Uterus (tissue), 4 donors: ENCODE data around the gene PRKCE. TPM values are rescaled to one million over a fixed set of nuclear protein-coding genes. Genes with fewer than 3 reads are reported as not detected.

Experiments
- DNase-seq, 2 donors: peaks; one replicate each; pipeline ENCODE4 v3.0.0-alpha.2; 2019 to 2020
- H3K27ac ChIP-seq, 2 donors: fragments of 200-600 bp; sonication (generic); 1 replicate in 1 of 2; 2 replicates in 1 of 2; pipeline ENCODE4 v1.5.1; 2016 to 2018
- H3K27me3 ChIP-seq, 2 donors: fragments of 200-600 bp; sonication (generic); one replicate each; pipeline ENCODE4 v1.5.1; 2018 to 2019; ENCODE audit warnings: control low read depth in 1 of 2
- H3K36me3 ChIP-seq, 2 donors: fragments of 200-600 bp; sonication (generic); one replicate each; pipeline ENCODE4 v1.5.1; 2019; ENCODE audit warnings: control low read depth in 1 of 2
- H3K4me1 ChIP-seq, 2 donors: fragments of 200-600 bp; sonication (generic); one replicate each; pipeline ENCODE4 v1.5.1; 2018 to 2019; ENCODE audit warnings: control low read depth in 1 of 2
- H3K4me3 ChIP-seq, 2 donors: fragments of 200-600 bp; sonication (generic); 1 replicate in 1 of 2; 2 replicates in 1 of 2; pipeline ENCODE4 v1.5.1; 2018 to 2019; ENCODE audit warnings: mild to moderate bottlenecking in 1 of 2
- H3K9me3 ChIP-seq, 2 donors: fragments of 200-600 bp; sonication (generic); one replicate each; pipeline ENCODE4 v1.5.1; 2019; ENCODE audit warnings: control low read depth in 1 of 2
- POLR2A ChIP-seq, 2 donors: fragments of 450-650 bp; IDR thresholded peaks; one replicate each; pipeline ENCODE4 v1.6.1; 2016; ENCODE audit warnings: antibody characterized with exemption in 2 of 2, mild to moderate bottlenecking in 1 of 2, moderate library complexity in 1 of 2
- intact Hi-C: fragments of 100-400 bp; cut with DNase I; formaldehyde crosslinking; loops from one replicate; pipeline ENCODE4 v1.15.1; 2023; ENCODE audit warnings: low total_unique reads
- total RNA-seq, 4 donors: library from RNA; depleted of rRNA in 3 of 4; stranded (reverse); fragments of >200 nt in 3 of 4; gene quantifications; one replicate each; pipeline versions ENCODE4 v1.1.0 to v1.2.4, GENCODE V29; 2014 to 2023
- TF ChIP-seq, protein P1 (sequence below), 4 experiments: fragments of 200-600 bp in 2 of 4; fragments of 450-650 bp in 2 of 4; sonication (generic) in 2 of 4; IDR thresholded peaks; one replicate each; pipeline ENCODE4 v1.5.1; 2016 to 2019; ENCODE audit warnings: antibody characterized with exemption in 4 of 4, mild to moderate bottlenecking in 2 of 4, moderate library complexity in 1 of 4
- donor health status: DM: yes; HTN: yes; CAD: no.

Gene PRKCE
- total RNA-seq, 4 donors from 2014 or later = 3.8 to 47.6 (median 14.2) TPM

DNA sequence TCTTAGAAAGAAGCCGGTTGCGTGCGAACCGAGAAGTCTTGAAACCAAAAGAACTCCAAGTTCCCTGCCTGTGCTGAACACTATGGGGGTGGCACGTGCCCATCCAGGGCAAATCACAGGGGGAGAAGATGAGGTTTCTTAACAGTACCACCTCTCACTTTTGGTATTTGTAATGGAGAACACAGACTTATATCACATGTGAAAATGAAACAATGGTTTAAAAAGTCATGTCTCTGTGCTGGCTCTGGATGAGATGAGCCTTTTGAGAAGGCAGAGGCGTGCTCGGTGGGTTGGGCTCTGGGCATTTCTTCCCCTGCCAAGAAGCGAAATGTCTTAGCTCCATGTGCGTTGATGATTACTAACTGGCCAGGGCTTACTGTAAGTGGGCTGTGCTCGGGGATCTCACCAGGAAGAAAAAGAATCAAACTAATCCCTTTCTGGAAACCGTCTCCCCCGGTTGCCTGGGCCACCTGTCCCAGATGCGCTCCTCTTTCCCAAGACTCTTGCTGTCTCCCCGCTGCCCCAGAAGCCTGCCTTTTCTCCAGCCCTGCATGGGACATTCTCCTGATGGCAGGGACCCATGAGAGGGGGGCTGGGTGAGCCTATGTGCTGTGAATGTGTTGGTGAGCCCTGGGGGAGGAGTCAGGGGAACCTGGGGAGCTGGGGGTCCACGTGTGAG is 252.9 kb downstream of the PRKCE start:
- Histone ChIP-seq H3K36me3 (no peaks in the 10 kb centered on the region), H3K27me3 (no peaks in the 10 kb centered on the region), H3K27ac (no peak overlapping the region), H3K4me1 (no peaks in the 10 kb centered on the region), H3K9me3 (no peaks in the 10 kb centered on the region), H3K4me3 (no peak overlapping the region)
- DNase-seq = no peak
- intact Hi-C loops = no loop called here
- TF ChIP-seq POLR2A (IDR thresholded peaks at IDR 0.05) = no peak
- TF ChIP-seq, protein P1, sequence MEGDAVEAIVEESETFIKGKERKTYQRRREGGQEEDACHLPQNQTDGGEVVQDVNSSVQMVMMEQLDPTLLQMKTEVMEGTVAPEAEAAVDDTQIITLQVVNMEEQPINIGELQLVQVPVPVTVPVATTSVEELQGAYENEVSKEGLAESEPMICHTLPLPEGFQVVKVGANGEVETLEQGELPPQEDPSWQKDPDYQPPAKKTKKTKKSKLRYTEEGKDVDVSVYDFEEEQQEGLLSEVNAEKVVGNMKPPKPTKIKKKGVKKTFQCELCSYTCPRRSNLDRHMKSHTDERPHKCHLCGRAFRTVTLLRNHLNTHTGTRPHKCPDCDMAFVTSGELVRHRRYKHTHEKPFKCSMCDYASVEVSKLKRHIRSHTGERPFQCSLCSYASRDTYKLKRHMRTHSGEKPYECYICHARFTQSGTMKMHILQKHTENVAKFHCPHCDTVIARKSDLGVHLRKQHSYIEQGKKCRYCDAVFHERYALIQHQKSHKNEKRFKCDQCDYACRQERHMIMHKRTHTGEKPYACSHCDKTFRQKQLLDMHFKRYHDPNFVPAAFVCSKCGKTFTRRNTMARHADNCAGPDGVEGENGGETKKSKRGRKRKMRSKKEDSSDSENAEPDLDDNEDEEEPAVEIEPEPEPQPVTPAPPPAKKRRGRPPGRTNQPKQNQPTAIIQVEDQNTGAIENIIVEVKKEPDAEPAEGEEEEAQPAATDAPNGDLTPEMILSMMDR (IDR thresholded peaks at IDR 0.05) = no peak

GRCh38 chr2:45904946-45905631 is 253.6 kb downstream of the PRKCE start:
- intact Hi-C loops = no loop called here
- H3K36me3 ChIP-seq = no peaks in the 10 kb centered on the region
- H3K27ac ChIP-seq = no peak overlapping the region
- H3K27me3 ChIP-seq = no peaks in the 10 kb centered on the region
- no peak overlapping the region for H3K4me3 ChIP-seq
- DNase-seq = no peak
- no peaks in the 10 kb centered on the region for H3K9me3 ChIP-seq
- H3K4me1 ChIP-seq = no peaks in the 10 kb centered on the region
- TF ChIP-seq, protein P1 (IDR thresholded peaks at IDR 0.05) = no peak
- TF ChIP-seq POLR2A (IDR thresholded peaks at IDR 0.05) = no peak

- no peak overlapping the region for H3K27ac ChIP-seq
- no peak for DNase-seq
- TF ChIP-seq, protein P1 (IDR thresholded peaks at IDR 0.05) = no peak
- TF ChIP-seq POLR2A (IDR thresholded peaks at IDR 0.05) = no peak
- H3K9me3 ChIP-seq = no peaks in the 10 kb centered on the region
- H3K4me1 ChIP-seq = no peaks in the 10 kb centered on the region
- no peaks in the 10 kb centered on the region for H3K27me3 ChIP-seq
- no peaks in the 10 kb centered on the region for H3K36me3 ChIP-seq
- no peak overlapping the region for H3K4me3 ChIP-seq
- intact Hi-C loops = no loop called here
These were observed 254.1 kb downstream of the PRKCE start for GRCh38 chr2:45905632-45905958.

DNA sequence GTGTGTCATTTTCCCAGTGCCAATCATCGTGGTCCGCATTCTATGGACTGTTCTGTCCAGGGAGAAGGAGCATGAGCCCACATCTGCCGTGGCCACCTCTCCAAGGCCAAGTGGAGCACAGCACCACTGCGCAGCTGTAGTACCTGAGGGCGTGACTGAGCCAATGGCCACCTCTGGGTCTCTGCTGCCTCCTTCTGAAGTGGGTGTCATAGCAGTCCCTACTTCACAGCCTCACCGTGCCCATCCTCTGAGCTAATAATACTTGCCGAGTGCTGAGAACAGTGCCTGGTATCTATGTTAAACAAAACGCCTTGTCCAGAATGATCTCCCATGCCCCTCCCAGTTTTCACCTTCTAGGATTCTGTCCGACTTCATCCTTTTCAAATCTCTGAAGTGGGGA is 256.1 kb downstream of the PRKCE start:
- no peaks in the 10 kb centered on the region for H3K4me1 ChIP-seq

More for the DNA sequence above, 256.1 kb downstream of the PRKCE start:
- H3K27me3 ChIP-seq = no peaks in the 10 kb centered on the region
- TF ChIP-seq POLR2A (IDR thresholded peaks at IDR 0.05) = no peak
- TF ChIP-seq, protein P1 (IDR thresholded peaks at IDR 0.05) = no peak
- no peaks in the 10 kb centered on the region for H3K36me3 ChIP-seq
- H3K4me3 ChIP-seq = no peak overlapping the region
- H3K9me3 ChIP-seq = no peaks in the 10 kb centered on the region
- intact Hi-C loops = no loop called here
- no peak for DNase-seq
- no peak overlapping the region for H3K27ac ChIP-seq
